Measurements from ENCODE around the gene PARVG. TPM values are rescaled to one million over a fixed set of nuclear protein-coding genes. Genes with fewer than 3 reads are reported as not detected.

PARVG gene
- total and polyA plus RNA-seq, 2 of the 13 experiments (the other 11 are each of a cell fraction or from before 2014, with no cell fraction given) = not detected

DNA sequence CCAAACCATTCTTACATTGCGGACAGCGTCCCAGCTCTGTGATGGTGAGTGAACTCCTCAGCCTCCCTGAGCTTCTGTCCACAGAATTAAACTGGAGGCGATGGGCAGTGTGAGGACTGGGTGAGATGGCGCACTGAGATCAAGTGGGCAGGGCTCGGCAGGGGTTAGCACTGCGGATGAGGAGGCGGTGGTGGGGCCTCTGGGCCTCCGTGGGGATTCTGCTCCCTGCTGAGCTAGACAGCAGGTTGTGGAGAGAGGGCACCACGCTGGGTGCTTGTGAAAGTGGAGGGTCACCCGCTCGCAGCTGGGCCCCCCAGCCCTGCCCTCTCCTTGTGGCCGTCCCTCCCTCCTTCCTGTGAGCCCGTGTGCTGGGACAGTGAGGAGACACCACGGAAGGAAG, 25.6 kb upstream of the PARVG start:
- DNase-seq (ENCODE audit: low spot score) = no peak
- no peak overlapping the region for H2AFZ ChIP-seq (ENCODE audit: low read length)
- in situ Hi-C loops (cut with HindIII; ENCODE audit: extremely low pct_ligation_motif_present, low pct_unique_long_range_greater_than_20kb) (no loop called here), intact Hi-C loops (cut with micrococcal nuclease; ENCODE audit: unreplicated experiment) (no loop called here)
- CTCF ChIA-PET (ENCODE audit: low intra/inter-chr PET ratio, low total read pairs) = no interaction called here
- no peak overlapping the region for H3K27ac ChIP-seq (ENCODE audit: extremely low read length, insufficient read depth, low read length)
- no peak overlapping the region for H3K9ac ChIP-seq (ENCODE audit: insufficient read depth, low read depth, low read length)
- no peak overlapping the region for H3K4me3 ChIP-seq (replicated peaks in 1 of 3; ENCODE audit: insufficient read depth in 1 of 3, low read depth in 2 of 3, low read length in 3 of 3)
- no peak for ATAC-seq
- H3K36me3 ChIP-seq (replicated peaks in 1 of 2; ENCODE audit: control insufficient read depth in 1 of 2, insufficient read depth in 2 of 2, low read length in 2 of 2) = no peaks in the 10 kb centered on the region
- WGBS (ENCODE audit: low lambda C conversion rate) = 77% methylated on average over 5 of the region's 14 CpGs
- no peaks in the 10 kb centered on the region for H3K9me3 ChIP-seq (ENCODE audit: low read length)
- no TSS peak for BruUV-seq (replicated peaks)
- H3K4me1 ChIP-seq (ENCODE audit: insufficient read depth, low read length) = no peaks in the 10 kb centered on the region
- H3K79me2 ChIP-seq (ENCODE audit: insufficient read depth, low read length) = no peaks in the 10 kb centered on the region
- FAIRE-seq = no peak
- H3K27me3 ChIP-seq (ENCODE audit: control insufficient read depth in 1 of 2, insufficient read depth in 2 of 2, low read length in 2 of 2) = peaks cover 0 to 1% of the 10 kb centered on the region in 2 experiments; a peak in 1 of 5 replicates
- H4K20me1 ChIP-seq (ENCODE audit: insufficient read depth, low read length) = no peaks in the 10 kb centered on the region
- POLR2A ChIA-PET = no interaction called here
- no peak for TF ChIP-seq ZNF274 (CRISPR knock-in tag; IDR thresholded peaks at IDR 0.05)
- TF ChIP-seq, protein P1, sequence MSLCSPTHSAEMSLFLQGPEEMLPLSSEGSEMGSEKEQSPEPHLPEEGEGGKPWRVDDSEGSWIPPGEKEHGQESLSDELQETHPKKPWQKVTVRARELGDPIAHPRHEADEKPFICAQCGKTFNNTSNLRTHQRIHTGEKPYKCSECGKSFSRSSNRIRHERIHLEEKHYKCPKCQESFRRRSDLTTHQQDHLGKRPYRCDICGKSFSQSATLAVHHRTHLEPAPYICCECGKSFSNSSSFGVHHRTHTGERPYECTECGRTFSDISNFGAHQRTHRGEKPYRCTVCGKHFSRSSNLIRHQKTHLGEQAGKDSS (CRISPR knock-in tag; IDR thresholded peaks at IDR 0.05; ENCODE audit: borderline replicate concordance, low read depth) = no peak
- no peak overlapping the region for H3K4me2 ChIP-seq (ENCODE audit: low read depth, low read length)

DNA sequence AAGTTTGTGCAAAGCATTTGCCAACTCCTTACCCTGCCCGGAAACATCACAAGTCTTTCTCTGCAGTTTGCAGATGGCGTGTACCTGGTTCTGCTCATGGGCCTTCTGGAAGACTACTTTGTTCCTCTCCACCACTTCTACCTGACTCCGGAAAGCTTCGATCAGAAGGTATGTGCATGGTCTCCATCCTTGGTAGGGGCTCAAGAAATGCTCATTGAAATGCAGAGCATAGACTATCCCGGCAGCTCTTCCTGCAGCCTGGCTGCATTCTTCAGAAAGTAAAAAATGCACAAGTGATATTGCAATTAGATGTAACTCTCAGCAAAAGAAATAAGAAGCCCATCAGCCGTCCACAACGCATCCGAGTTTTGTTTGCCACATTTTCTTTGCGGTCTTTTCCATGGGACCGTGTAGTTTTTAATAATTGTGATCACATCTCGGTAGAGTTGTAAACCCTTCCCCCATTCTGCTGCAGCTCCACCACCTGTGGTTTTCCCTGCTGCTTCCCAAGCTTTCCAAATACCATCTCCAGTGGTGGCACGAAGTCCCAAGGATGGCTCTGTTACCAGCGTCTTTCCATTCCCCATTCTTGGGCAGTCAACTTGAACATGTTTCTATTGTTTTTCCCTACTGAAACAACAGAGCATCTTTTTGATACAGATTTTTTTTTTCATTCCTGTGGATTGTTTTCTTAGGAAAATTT, 22.7 kb upstream of the PARVG start:
- ATAC-seq = no peak
- FAIRE-seq = no peak
- Histone ChIP-seq H3K4me1 (ENCODE audit: insufficient read depth, low read length) (no peaks in the 10 kb centered on the region), H3K9ac (ENCODE audit: insufficient read depth, low read depth, low read length) (no peak overlapping the region), H3K4me3 (replicated peaks in 1 of 3; ENCODE audit: insufficient read depth in 1 of 3, low read depth in 2 of 3, low read length in 3 of 3) (no peak overlapping the region), H3K9me3 (ENCODE audit: low read length) (no peaks in the 10 kb centered on the region), H3K4me2 (ENCODE audit: low read depth, low read length) (no peak overlapping the region), H3K27ac (ENCODE audit: extremely low read length, insufficient read depth, low read length) (no peak overlapping the region), H2AFZ (ENCODE audit: low read length) (no peak overlapping the region), H3K79me2 (ENCODE audit: insufficient read depth, low read length) (no peaks in the 10 kb centered on the region), H3K27me3 (ENCODE audit: control insufficient read depth in 1 of 2, insufficient read depth in 2 of 2, low read length in 2 of 2) (peaks cover 0 to 1% of the 10 kb centered on the region in 2 experiments; a peak in 1 of 5 replicates), H4K20me1 (ENCODE audit: insufficient read depth, low read length) (no peaks in the 10 kb centered on the region), H3K36me3 (replicated peaks in 1 of 2; ENCODE audit: control insufficient read depth in 1 of 2, insufficient read depth in 2 of 2, low read length in 2 of 2) (no peaks in the 10 kb centered on the region)
- no peak for DNase-seq (ENCODE audit: low spot score)
- intact Hi-C loops (cut with micrococcal nuclease; ENCODE audit: unreplicated experiment) (no loop called here), in situ Hi-C loops (cut with HindIII; ENCODE audit: extremely low pct_ligation_motif_present, low pct_unique_long_range_greater_than_20kb) (no loop called here)
- ChIA-PET CTCF (ENCODE audit: low intra/inter-chr PET ratio, low total read pairs) (no interaction called here), POLR2A (no interaction called here)
- BruUV-seq (replicated peaks) = no TSS peak
- 53% methylated on average over 13 of the region's 13 CpGs for WGBS (ENCODE audit: low lambda C conversion rate)
- TF ChIP-seq ZNF782 (CRISPR knock-in tag; IDR thresholded peaks at IDR 0.05; ENCODE audit: borderline replicate concordance) = no peak
- no peak for TF ChIP-seq ZBTB7A (CRISPR knock-in tag; IDR thresholded peaks at IDR 0.05)
- TF ChIP-seq SRSF1 (optimal IDR thresholded peaks at IDR 0.05; ENCODE audit: low read depth, low read length) = no peak
- no peak for TF ChIP-seq ZNF839 (CRISPR knock-in tag; IDR thresholded peaks at IDR 0.05; ENCODE audit: borderline replicate concordance)
- no peak for TF ChIP-seq ZNF543 (CRISPR knock-in tag; IDR thresholded peaks at IDR 0.05)
- TF ChIP-seq SP2 (CRISPR knock-in tag; IDR thresholded peaks at IDR 0.05) = no peak
- TF ChIP-seq EED (CRISPR knock-in tag; IDR thresholded peaks at IDR 0.05) = no peak
- TF ChIP-seq FOXA3 (CRISPR knock-in tag; IDR thresholded peaks at IDR 0.05) = no peak
- TF ChIP-seq, protein P2, sequence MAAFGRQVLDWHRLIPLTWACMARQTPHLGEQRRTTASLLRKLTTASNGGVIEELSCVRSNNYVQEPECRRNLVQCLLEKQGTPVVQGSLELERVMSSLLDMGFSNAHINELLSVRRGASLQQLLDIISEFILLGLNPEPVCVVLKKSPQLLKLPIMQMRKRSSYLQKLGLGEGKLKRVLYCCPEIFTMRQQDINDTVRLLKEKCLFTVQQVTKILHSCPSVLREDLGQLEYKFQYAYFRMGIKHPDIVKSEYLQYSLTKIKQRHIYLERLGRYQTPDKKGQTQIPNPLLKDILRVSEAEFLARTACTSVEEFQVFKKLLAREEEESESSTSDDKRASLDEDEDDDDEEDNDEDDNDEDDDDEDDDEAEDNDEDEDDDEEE (CRISPR knock-in tag; IDR thresholded peaks at IDR 0.05) = no peak
- TF ChIP-seq DRAP1 (CRISPR knock-in tag; IDR thresholded peaks at IDR 0.05) = no peak
- TF ChIP-seq KLF11 (CRISPR knock-in tag; IDR thresholded peaks at IDR 0.05) = no peak
- no peak for TF ChIP-seq MZF1 (CRISPR knock-in tag; IDR thresholded peaks at IDR 0.05; ENCODE audit: borderline replicate concordance)
- TF ChIP-seq, protein P3, sequence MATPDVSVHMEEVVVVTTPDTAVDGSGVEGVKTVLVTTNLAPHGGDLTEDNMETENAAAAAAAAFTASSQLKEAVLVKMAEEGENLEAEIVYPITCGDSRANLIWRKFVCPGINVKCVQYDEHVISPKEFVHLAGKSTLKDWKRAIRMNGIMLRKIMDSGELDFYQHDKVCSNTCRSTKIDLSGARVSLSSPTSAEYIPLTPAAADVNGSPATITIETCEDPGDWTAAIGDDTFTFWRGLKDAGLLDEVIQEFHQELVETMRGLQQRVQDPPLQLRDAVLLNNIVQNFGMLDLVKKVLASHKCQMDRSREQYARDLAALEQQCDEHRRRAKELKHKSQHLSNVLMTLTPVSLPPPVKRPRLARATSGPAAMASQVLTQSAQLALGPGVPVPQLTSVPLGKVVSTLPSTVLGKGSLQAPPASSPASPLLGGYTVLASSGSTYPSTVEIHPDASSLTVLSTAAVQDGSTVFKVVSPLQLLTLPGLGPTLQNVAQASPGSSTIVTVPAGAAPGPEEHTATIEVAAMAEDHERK (CRISPR knock-in tag; IDR thresholded peaks at IDR 0.05; ENCODE audit: low read depth) = no peak
- no peak for TF ChIP-seq BHLHE40 (IDR thresholded peaks at IDR 0.05; ENCODE audit: low read length)
